B cell (primary cell): ENCODE results near the gene WWP2. TPM values are rescaled to one million over a fixed set of nuclear protein-coding genes. Genes with fewer than 3 reads are reported as not detected.

ENCODE experiments used
- ATAC-seq: fragments of 200-7000 bp; cut with Tn5 transposase; one replicate; pipeline ENCODE4 v1.10.0; 2021; ENCODE audit warnings: low read depth, mild to moderate bottlenecking, moderate number of reproducible peaks, moderate library complexity
- CTCF ChIA-PET: fragments of 350-600 bp; sonication (Branson Sonifier 250); formaldehyde crosslinking; loops from one replicate; lab custom pipeline; 2021; ENCODE audit warnings: antibody characterized with exemption, inconsistent platforms; lab: Charles Lee
- POLR2A ChIA-PET: fragments of 350-600 bp; sonication (Branson Sonifier 250); formaldehyde crosslinking; loops from one replicate; lab custom pipeline; 2021; ENCODE audit warnings: antibody characterized with exemption; lab: Charles Lee
- DNase-seq: peaks from one replicate; pipeline ENCODE4 v3.0.0; 2013
- H2AFZ ChIP-seq: 2 replicates; pipeline ENCODE4 v1.6.1; 2012; ENCODE audit warnings: mild to moderate bottlenecking, low read depth, low read length; ENCODE audit not compliant: insufficient read depth, poor library complexity, severe bottlenecking
- H3K27ac ChIP-seq, 2 donors: 1 replicate in 1 of 2; 2 replicates in 1 of 2; pipeline ENCODE4 v1.5.1; 2012 to 2013; ENCODE audit warnings: low read length in 2 of 2, mild to moderate bottlenecking in 2 of 2, moderate library complexity in 1 of 2
- H3K27me3 ChIP-seq, 4 experiments: fragments of 200-600 bp in 1 of 4; sonication (generic) in 1 of 4; replicated peaks in 1 of 4; 1 replicate in 2 of 4; 2 replicates in 2 of 4; pipeline versions ENCODE4 v1.6.1 to v1.7.0; 2013 to 2016; ENCODE audit warnings: low read length in 3 of 4, mild to moderate bottlenecking in 2 of 4, mixed read lengths in 1 of 4, moderate library complexity in 1 of 4; ENCODE audit not compliant: insufficient read depth in 4 of 4, control insufficient read depth in 3 of 4; ENCODE audit errors: control extremely low read depth in 1 of 4
- H3K36me3 ChIP-seq, 2 experiments: replicated peaks in 1 of 2; 1 replicate in 1 of 2; 2 replicates in 1 of 2; pipeline versions ENCODE4 v1.6.1 to v1.7.1; 2013; ENCODE audit warnings: low read length in 1 of 2; ENCODE audit not compliant: insufficient read depth in 2 of 2, control insufficient read depth in 1 of 2; ENCODE audit errors: control extremely low read depth in 1 of 2, extremely low read depth in 1 of 2
- H3K4me1 ChIP-seq, 2 donors: fragments of 200-600 bp in 1 of 2; sonication (generic) in 1 of 2; 1 replicate in 1 of 2; 2 replicates in 1 of 2; pipeline versions ENCODE4 v1.5.1 to v1.6.1; 2013 to 2017; ENCODE audit warnings: low read length in 2 of 2; ENCODE audit not compliant: control insufficient read depth in 2 of 2, insufficient read depth in 2 of 2
- H3K4me2 ChIP-seq: replicated peaks from 2 replicates; pipeline ENCODE3; 2012; ENCODE audit warnings: mild to moderate bottlenecking, low read depth, low read length; ENCODE audit not compliant: poor library complexity, severe bottlenecking
- H3K4me3 ChIP-seq, 5 experiments: fragments of 200-600 bp in 1 of 5; sonication (generic) in 1 of 5; 1 replicate in 3 of 5; 2 replicates in 2 of 5; pipeline versions ENCODE4 v1.5.1 to v1.7.0; 2011 to 2016; ENCODE audit warnings: low read length in 4 of 5, mild to moderate bottlenecking in 4 of 5, low read depth in 2 of 5, control low read depth in 1 of 5, moderate library complexity in 1 of 5; ENCODE audit not compliant: insufficient read depth in 1 of 5; ENCODE audit errors: control extremely low read depth in 1 of 5, extremely low read depth in 1 of 5
- H3K79me2 ChIP-seq: fragments of 200-600 bp; sonication (generic); one replicate; pipeline ENCODE4 v1.6.0; 2016; ENCODE audit warnings: low read length; ENCODE audit not compliant: control insufficient read depth, insufficient read depth
- H3K9ac ChIP-seq: fragments of 200-600 bp; sonication (generic); 2 replicates; pipeline ENCODE4 v1.6.1; 2017; ENCODE audit warnings: mild to moderate bottlenecking, low read length, moderate library complexity
- H3K9me3 ChIP-seq, 3 donors: one replicate each; pipeline versions ENCODE4 v1.6.1 to v1.7.1; 2013; ENCODE audit warnings: low read length in 2 of 3; ENCODE audit not compliant: control insufficient read depth in 2 of 3, insufficient read depth in 1 of 3; ENCODE audit errors: control extremely low read depth in 1 of 3
- H4K20me1 ChIP-seq: 2 replicates; pipeline ENCODE4 v1.6.0; 2012; ENCODE audit warnings: mild to moderate bottlenecking, low read length; ENCODE audit not compliant: insufficient read depth, control insufficient read depth, poor library complexity, severe bottlenecking
- H3K27ac Mint-ChIP-seq: one replicate; pipeline ENCODE4 v1.8.0; 2021; ENCODE audit warnings: mixed read lengths
- H3K27me3 Mint-ChIP-seq: one replicate; pipeline ENCODE4 v1.8.0; 2021; ENCODE audit warnings: mixed read lengths
- H3K4me1 Mint-ChIP-seq: one replicate; pipeline ENCODE4 v1.8.0; 2021; ENCODE audit warnings: mixed read lengths
- H3K4me3 Mint-ChIP-seq: one replicate; pipeline ENCODE4 v1.8.0; 2021; ENCODE audit warnings: mixed read lengths
- H3K9me3 Mint-ChIP-seq: one replicate; pipeline ENCODE4 v1.8.0; 2022; ENCODE audit warnings: mixed read lengths; ENCODE audit not compliant: insufficient read depth
- EZH2 ChIP-seq: IDR thresholded peaks from 2 replicates; pipeline ENCODE4 v1.6.1; 2012; ENCODE audit warnings: borderline replicate concordance, low read depth, mild to moderate bottlenecking, moderate library complexity, low read length; ENCODE audit not compliant: insufficient read depth, poor library complexity, severe bottlenecking
- WGBS: methylation state at CpG from one replicate; pipeline ENCODE4 v1.1.5; 2013; ENCODE audit warnings: missing lambda C conversion rate; ENCODE audit not compliant: insufficient coverage; 5-methylcytosine and 5-hydroxymethylcytosine counted together
- intact Hi-C: fragments of 100-400 bp; cut with micrococcal nuclease; formaldehyde crosslinking; loops from one replicate; pipeline ENCODE4 v1.10.0; 2022
- polyA plus RNA-seq: library from polyadenylated mRNA; depleted of rRNA; stranded (reverse); fragments of >200 nt; gene quantifications from 2 replicates; pipeline ENCODE4 v1.2.3, GENCODE V29; 2012
- total RNA-seq, 2 donors: library from RNA; stranded (reverse); fragments of 120-200 nt in 1 of 2; gene quantifications; 1 replicate in 1 of 2; 2 replicates in 1 of 2; pipeline versions ENCODE4 v1.2.3 to v1.2.4, GENCODE V29; 2013 to 2022
- TF ChIP-seq, protein P1 (sequence below): fragments of 200-600 bp; IDR thresholded peaks from one replicate; pipeline ENCODE4 v1.8.0; 2022; ENCODE audit warnings: antibody characterized with exemption, mild to moderate bottlenecking

The WWP2 gene
- total and polyA plus RNA-seq, 2 donors (not counting 1 experiment from before 2014, with no cell fraction given): 33.4 to 105 TPM

- no peaks in the 10 kb centered on the region for H3K79me2 ChIP-seq
- no peak for TF ChIP-seq EZH2
- TF ChIP-seq, protein P1, sequence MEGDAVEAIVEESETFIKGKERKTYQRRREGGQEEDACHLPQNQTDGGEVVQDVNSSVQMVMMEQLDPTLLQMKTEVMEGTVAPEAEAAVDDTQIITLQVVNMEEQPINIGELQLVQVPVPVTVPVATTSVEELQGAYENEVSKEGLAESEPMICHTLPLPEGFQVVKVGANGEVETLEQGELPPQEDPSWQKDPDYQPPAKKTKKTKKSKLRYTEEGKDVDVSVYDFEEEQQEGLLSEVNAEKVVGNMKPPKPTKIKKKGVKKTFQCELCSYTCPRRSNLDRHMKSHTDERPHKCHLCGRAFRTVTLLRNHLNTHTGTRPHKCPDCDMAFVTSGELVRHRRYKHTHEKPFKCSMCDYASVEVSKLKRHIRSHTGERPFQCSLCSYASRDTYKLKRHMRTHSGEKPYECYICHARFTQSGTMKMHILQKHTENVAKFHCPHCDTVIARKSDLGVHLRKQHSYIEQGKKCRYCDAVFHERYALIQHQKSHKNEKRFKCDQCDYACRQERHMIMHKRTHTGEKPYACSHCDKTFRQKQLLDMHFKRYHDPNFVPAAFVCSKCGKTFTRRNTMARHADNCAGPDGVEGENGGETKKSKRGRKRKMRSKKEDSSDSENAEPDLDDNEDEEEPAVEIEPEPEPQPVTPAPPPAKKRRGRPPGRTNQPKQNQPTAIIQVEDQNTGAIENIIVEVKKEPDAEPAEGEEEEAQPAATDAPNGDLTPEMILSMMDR: no peak
- no peak overlapping the region for H3K4me2 ChIP-seq
- Mint-ChIP-seq H3K27ac (no peak overlapping the region), H3K27me3 (no peaks in the 10 kb centered on the region), H3K9me3 (no peaks in the 10 kb centered on the region), H3K4me1 (no peaks in the 10 kb centered on the region), H3K4me3 (no peak overlapping the region)
- H2AFZ ChIP-seq: no peak overlapping the region
- ChIA-PET POLR2A (no interaction called here), CTCF (interaction anchor here (1.2 to 7.9 kb wide), 2 partner anchors 10 to 41 kb away, joined by 3 to 73 read pairs; partner anchors contain the start of gene NOB1)
- peaks cover 0 to 1% of the 10 kb centered on the region in 2 experiments for H3K36me3 ChIP-seq
- H3K27me3 ChIP-seq: no peaks in the 10 kb centered on the region
- H4K20me1 ChIP-seq: no peaks in the 10 kb centered on the region
- no peak overlapping the region for H3K4me3 ChIP-seq
- DNase-seq (no peak), ATAC-seq (no peak)
- 97% methylated on average over 6 of the region's 9 CpGs for WGBS
- H3K4me1 ChIP-seq: no peaks in the 10 kb centered on the region
- no peak overlapping the region for H3K9ac ChIP-seq
- intact Hi-C loops: no loop called here
- H3K27ac ChIP-seq: no peak overlapping the region
- no peaks in the 10 kb centered on the region for H3K9me3 ChIP-seq
Observed at GRCh38 chr16:69712914-69713581, 49.1 kb upstream of the WWP2 start.

GRCh38 chr16:69717066-69717465 lies 45.1 kb upstream of the WWP2 start:
- Histone ChIP-seq H3K4me3 (no peak overlapping the region), H2AFZ (no peak overlapping the region), H3K4me1 (no peaks in the 10 kb centered on the region), H3K4me2 (no peak overlapping the region), H3K9me3 (no peaks in the 10 kb centered on the region), H3K79me2 (no peaks in the 10 kb centered on the region), H3K27me3 (no peaks in the 10 kb centered on the region), H3K36me3 (no peaks in the 10 kb centered on the region), H3K27ac (no peak overlapping the region), H4K20me1 (no peaks in the 10 kb centered on the region), H3K9ac (no peak overlapping the region)
- intact Hi-C loops: no loop called here
- H3K4me1 Mint-ChIP-seq: no peaks in the 10 kb centered on the region
- H3K9me3 Mint-ChIP-seq: no peaks in the 10 kb centered on the region
- H3K4me3 Mint-ChIP-seq: no peak overlapping the region
- CTCF ChIA-PET: interaction anchor here (0.5 to 1.3 kb wide), 3 partner anchors 22 to 566 kb away, joined by 3 to 4 read pairs (median 3); partner anchors contain the start of gene NOB1
- 97% methylated on average over 5 of the region's 6 CpGs for WGBS
- no peak for TF ChIP-seq EZH2
- TF ChIP-seq, protein P1: no peak
- ATAC-seq: no peak
- no peak for DNase-seq
- H3K27me3 Mint-ChIP-seq: no peaks in the 10 kb centered on the region
- POLR2A ChIA-PET: interaction anchor here (0.6 kb wide), 1 partner anchor 99 kb away, joined by 6 read pairs; no protein-coding TSS in a partner anchor
- H3K27ac Mint-ChIP-seq: no peak overlapping the region
